Germinal center (tissue), 1 donor: Measurements from ENCODE around the gene HOXA13.
A peak's percentile ranks its signal among the peaks of the same experiment; 100 is the strongest.

Experiments
- DNase-seq: peaks from one replicate; pipeline ENCODE4 v3.0.0; 2012; ENCODE audit warnings: mixed read lengths, low spot score

Gene HOXA13

GRCh38 chr7:27159266-27160144 is 40.4 kb downstream of the HOXA13 start:
- no peak for DNase-seq

- no peak for DNase-seq
These were observed 41.2 kb downstream of the HOXA13 start for GRCh38 chr7:27158436-27159265.

GRCh38 chr7:27157702-27158431 is 42.0 kb downstream of the HOXA13 start:
- no peak for DNase-seq

- DNase-seq: no peak
These were observed 42.8 kb downstream of the HOXA13 start for GRCh38 chr7:27156916-27157701.

GRCh38 chr7:27156508-27156898 is 43.4 kb downstream of the HOXA13 start, which contains the start of gene HOXA7:
Gene HOXA7, minus strand, starts transcription at chr7:27156675. Its CDS starts 130 bp downstream, at chr7:27156545.
- no peak for DNase-seq

GRCh38 chr7:27155816-27156507 is 43.9 kb downstream of the HOXA13 start:
- no peak for DNase-seq

GRCh38 chr7:27154901-27155815 is 44.7 kb downstream of the HOXA13 start:
- DNase-seq: no peak

GRCh38 chr7:27154369-27154768 is 45.5 kb downstream of the HOXA13 start:
- no peak for DNase-seq

- DNase-seq: no peak
These were observed 46.4 kb downstream of the HOXA13 start for GRCh38 chr7:27153526-27153925.

- no peak for DNase-seq
These were observed 47.0 kb downstream of the HOXA13 start for GRCh38 chr7:27152816-27153442.

GRCh38 chr7:27151931-27152815 is 47.7 kb downstream of the HOXA13 start, which contains the start of gene HOXA3:
Gene HOXA3, minus strand, starts transcription at chr7:27152583. Its CDS starts 41,943 bp downstream, at chr7:27110640.
- no peak for DNase-seq

GRCh38 chr7:27151341-27151930 is 48.5 kb downstream of the HOXA13 start:
- no peak for DNase-seq

- peak; percentile 88 for DNase-seq
These were observed 49.1 kb downstream of the HOXA13 start for GRCh38 chr7:27150568-27151340.

GRCh38 chr7:27149842-27150567 is 49.9 kb downstream of the HOXA13 start:
- DNase-seq: no peak

GRCh38 chr7:27148756-27149641 is 50.9 kb downstream of the HOXA13 start:
- no peak for DNase-seq
